NCI-H2107 (cell line): ENCODE results near the gene ALK.

Experiments used
- DNase-seq: peaks from one replicate; lab custom pipeline; 2025; lab: John Stamatoyannopoulos, UW

Gene ALK

GRCh38 chr2:29224693-29225551, 696.5 kb downstream of the ALK start:
- no peak for DNase-seq

DNA sequence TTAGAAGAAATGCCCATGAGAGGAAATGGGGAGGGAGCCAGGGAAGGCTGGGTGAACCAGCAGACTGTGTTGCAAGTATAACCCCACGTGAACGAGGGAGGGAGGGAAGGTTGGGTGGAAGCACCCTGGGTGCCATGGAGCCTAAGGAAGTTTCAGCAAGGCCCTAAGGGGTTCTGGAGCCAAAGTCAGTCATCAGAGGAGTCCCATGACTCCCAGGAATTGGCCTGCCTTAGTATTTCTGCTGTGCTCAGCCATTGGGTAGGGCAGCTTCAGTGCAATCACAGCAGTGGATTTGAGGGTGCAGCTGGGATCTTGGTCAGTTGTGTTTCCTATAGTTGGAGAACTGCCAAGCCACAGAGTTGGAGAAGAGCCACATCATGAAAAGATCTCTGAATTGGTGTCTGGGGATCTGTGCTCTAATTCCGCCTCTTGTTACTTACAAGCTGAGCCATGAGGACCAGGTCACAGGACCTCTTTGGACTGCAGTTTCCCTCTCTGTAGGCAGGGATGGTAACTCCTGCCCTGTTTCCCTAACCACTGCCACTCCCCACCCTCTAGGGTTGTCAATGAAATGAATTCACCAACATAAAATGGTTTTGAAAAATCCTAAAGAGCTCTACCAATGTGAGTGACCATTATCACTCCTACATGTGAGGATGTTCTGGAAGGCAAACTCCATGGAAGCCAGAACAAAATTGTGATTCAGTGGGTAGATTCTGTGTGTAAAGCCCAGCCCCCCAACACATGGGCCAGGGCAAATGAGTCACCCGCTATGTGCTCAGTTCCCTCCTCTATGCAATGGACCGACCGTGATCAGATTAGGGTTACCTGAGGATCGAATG, 697.3 kb downstream of the ALK start:
- DNase-seq, result no peak

- no peak for DNase-seq
Measured at GRCh38 chr2:29223257-29223656, 698.1 kb downstream of the ALK start.

DNA sequence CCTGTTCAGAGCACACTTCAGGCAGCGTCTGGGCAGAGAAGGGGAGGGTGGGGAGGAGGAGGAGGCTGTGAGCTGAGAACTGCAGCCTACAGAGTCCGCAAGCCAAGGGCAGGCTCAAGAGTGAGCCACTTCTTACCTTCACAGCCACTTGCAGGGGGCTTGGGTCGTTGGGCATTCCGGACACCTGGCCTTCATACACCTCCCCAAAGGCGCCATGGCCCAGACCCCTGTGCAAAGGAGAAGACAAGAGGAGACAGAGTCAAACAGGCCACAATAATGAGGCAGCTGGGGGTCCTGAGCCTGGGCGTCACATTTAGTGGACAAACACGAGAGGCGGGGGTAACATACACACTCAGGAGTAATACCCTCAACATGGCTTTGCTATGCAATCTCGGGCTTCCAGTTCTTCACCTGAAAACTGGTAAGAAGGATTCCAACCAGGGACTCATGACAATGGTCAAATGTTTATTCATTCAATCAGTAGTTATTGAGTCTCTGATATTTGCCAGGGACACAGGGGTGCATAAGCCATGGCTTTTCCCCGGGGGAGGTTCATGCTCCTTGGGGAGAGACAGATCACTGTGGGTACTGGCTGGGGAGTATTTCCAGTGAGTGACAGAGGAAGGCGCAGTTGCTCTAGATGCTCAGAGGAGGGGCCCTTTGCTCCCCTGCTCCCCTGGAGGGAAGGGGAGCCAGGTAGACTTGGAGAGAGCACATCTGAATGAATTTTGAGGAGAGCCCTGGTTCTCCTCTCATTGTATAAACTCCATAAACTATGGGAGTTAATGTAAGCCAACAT, 698.8 kb downstream of the ALK start:
- no peak for DNase-seq

DNA sequence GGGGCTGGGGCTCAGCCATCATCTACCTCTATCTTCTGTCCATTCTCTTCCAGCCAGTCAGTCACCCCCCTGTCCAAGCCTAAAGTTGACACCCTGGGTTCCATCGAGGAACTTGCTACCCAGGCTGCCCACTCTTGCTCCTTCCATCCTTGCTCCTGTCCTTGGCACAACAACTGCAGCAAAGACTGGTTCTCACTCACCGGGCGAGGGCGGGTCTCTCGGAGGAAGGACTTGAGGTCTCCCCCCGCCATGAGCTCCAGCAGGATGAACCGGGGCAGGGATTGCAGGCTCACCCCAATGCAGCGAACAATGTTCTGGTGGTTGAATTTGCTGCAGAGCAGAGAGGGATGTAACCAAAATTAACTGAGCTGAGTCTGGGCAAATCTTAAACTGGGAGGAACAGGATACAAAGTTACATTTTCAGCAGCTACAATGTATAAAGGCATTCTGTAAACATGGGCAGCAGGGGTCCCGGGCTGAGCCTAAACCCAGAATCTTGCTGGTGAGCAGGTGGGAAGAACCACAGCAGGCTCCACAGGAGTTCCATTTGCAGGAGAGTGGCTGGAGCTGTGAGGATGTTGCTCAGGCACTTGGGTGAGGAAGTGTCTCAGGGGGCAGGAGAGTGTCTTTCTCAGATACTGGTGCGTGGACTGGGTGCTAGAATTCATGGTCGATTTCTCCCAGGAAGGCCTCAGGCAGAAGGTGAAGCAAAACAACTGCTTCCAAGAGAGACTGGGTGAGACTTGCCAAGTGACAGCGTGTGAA, 700.7 kb downstream of the ALK start:
- DNase-seq, result no peak

GRCh38 chr2:29219374-29219773, 702.0 kb downstream of the ALK start:
- DNase-seq, result no peak

DNA sequence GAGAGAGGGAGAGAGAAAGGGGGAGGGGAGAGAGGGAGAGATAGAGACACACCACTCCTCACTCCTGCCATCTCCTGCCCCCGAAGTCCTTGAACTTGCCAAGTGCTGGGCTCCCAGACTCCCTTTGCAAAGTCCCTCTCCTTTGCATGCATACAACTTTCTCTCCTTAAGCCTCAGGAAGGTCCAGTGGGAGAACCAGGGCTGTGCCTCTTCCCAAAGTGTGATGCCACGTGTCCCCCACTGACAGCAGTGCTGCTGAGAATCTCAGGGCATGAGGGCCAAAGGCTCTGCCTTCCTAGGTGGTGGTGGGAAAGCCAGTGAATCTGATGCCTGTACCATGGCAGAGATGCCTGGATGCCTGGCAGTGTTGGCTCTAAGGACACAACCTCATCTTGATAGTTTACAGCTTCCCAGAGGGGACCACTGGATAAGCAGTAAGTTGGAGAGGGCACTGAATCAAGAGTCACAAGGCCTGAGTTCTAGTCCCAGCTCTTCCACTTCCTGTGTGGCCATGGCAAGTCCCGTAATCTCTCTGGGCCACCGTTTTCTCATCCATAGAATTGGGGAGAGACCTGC, 702.7 kb downstream of the ALK start:
- DNase-seq, result no peak

DNA sequence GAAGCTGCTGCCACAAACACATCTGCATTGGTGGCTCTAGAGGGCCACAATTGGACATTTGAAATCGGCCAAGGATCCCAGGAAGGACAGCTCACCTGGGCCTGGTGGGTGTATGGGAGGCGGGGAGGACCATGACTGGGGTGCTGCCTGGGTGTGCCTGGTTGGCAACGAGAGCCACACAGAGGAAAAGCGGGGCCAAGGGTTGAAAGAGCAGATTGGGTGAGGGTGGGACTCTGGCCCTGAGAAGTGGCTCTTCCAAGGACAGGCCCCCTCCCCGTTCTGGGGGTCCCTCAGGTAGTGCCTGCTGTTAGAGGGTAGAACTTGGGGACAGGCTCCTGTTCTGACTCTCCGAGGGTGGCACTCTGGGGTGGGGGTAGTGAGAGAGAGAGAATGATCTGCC, 703.3 kb downstream of the ALK start:
- DNase-seq, result no peak

- no peak for DNase-seq
Measured at GRCh38 chr2:29216609-29216909, 704.8 kb downstream of the ALK start.

DNA sequence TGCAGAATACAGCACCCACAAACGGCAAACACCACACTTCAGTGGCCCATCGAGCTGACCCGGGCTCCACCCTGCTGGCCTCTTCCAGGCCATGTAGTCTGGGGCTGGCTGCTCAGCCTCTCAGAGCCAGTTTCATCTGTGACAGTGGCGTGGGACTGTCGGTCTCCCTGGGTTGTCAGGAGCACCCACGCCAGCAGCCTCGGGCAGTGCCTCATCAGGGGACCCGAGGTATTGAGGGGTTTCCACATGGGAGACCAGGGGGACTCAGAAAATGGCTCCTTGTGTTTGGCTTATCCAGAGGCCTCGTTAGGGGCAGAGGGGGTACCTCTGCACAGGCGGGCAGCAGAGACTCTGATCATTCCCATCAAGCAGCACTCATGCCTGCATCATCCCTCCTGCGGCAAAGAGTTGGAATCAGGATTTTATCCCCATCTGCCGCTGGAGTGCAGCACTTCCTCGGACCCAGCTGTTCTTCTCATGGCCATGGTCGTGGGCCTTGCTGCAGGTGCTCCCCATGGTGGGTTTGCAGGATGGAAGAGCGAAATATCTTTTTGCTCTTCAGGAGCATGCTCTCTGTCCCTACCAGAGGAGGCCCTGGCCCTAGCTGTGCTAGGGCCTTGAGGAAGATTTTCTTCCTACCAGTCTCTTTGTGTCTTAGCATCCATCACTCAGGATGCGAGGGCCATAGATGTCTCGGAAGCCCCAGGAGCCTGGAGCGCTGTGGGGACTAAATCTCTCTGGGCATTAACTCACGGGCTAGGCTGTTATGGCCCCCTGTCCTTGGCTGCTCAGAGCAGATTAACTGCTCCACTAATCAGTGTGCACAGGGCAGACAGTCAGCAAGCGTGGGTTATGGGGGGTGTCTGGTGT, 705.4 kb downstream of the ALK start:
- DNase-seq, result no peak

- no peak for DNase-seq
Measured at GRCh38 chr2:29215073-29215472, 706.3 kb downstream of the ALK start.

- DNase-seq, result no peak
Measured at GRCh38 chr2:29213888-29214291, 707.5 kb downstream of the ALK start.

DNA sequence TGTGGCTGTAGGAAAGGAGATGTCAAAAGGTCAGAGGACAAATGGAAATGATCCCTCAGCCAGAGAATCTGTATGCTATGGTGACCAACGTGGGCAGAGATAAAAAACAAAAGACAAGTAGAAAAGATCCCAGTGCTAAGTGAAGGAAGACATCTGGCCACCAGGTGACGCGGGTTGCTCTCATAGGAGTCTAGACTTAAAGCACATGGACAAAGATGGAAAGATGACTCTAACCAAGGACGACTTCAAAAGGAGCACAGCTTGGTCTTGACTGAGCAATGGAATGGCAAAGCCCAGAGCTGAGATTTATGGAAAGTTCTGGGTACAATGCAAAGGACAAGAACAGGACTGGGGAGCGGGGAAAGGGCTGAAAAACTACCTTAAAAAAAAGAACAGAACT, 709.4 kb downstream of the ALK start:
- no peak for DNase-seq

GRCh38 chr2:29209551-29209950, 711.8 kb downstream of the ALK start:
- no peak for DNase-seq

GRCh38 chr2:29207352-29208148, 713.8 kb downstream of the ALK start:
- no peak for DNase-seq

DNA sequence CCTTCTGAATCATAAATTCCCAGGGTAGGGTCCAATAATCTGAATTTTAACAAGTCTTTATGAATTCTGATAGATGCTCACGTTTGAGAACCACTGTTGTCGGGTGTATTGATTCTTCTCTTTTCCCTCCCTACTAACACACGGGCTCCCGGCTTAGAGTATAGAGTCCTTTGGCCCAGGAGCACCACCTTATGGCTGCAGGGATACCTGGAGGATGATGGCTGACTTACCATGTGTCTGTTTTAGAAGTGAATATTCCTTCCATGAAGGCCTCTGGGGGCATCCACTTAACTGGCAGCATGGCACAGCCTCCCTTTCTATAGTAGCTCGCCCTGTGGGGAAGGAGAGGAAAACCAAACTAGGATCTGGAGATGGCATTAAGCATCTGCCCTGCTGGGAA, 714.4 kb downstream of the ALK start:
- DNase-seq, result no peak

DNA sequence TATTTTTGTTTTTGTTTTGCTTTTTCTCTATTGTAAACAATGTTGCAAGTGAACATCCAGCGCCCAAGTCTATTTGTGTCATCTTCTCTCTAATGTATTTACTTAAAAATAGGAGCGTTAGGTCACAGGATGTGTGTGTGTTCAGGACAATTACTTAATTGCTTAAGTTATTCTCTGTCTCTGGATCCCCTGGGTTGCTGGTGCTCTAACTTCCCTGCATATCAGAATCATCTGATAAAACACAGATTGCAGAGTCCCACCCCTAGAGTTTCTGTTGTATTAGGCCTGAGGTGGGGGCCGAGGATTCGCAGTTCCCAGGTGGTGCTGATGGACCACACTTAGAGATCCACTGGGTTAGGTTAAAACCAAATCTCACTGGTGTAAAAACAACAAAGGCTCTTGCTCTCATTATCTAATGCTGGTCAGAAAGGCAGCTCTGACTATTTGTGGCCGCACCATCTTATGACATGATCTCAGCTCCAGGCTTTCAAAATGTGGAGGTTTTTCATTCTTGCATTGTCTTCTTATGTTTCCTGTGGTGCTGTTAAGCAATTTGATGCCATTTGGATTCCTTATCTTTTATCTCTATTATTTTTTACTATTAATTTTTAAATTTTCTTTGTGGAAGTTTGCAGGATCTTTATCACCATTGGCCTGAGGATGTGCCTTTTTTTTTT, 718.4 kb downstream of the ALK start:
- DNase-seq, result no peak

DNA sequence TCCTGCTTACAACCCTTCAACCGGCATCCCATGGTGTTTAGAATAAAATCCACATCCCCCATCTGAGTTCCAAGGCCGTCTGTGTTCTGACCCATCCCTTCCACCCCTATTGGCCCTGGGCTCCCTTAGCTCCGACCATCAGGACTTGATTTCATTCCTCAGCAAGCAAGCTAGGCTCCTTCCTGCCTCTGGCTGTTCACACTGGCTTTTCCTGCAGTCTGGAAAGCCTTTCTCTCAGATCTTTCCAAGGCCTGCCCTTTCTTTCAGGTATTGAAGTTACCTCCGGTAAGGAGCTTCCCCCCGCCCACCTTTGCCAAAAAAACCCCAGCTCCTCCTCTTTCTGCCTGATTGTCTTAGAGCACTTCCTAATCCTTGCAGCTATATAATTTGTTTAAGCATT, 719.4 kb downstream of the ALK start:
- no peak for DNase-seq
